GM23248 (cell line): ENCODE data around the gene THOC5. TPM values are rescaled to one million over a fixed set of nuclear protein-coding genes. Genes with fewer than 3 reads are reported as not detected.

ENCODE experiments used
- DNase-seq: peaks from one replicate; pipeline ENCODE4 v3.0.0-alpha.2; 2015
- H2AFZ ChIP-seq: fragments of 200-600 bp; sonication (generic); 2 replicates; pipeline ENCODE4 v1.6.1; 2016; ENCODE audit warnings: antibody characterized with exemption
- H3F3A ChIP-seq: fragments of 200-600 bp; sonication (generic); 2 replicates; pipeline ENCODE4 v1.6.1; 2016; ENCODE audit warnings: mild to moderate bottlenecking, antibody characterized with exemption, mixed run types; ENCODE audit not compliant: insufficient read depth
- H3K27ac ChIP-seq: fragments of 200-600 bp; sonication (generic); 2 replicates; pipeline ENCODE4 v1.5.1; 2016; ENCODE audit warnings: mild to moderate bottlenecking
- H3K27me3 ChIP-seq: fragments of 200-600 bp; sonication (generic); replicated peaks from 2 replicates; pipeline ENCODE4 v1.6.1; 2016; ENCODE audit warnings: mild to moderate bottlenecking; ENCODE audit not compliant: insufficient read depth
- H3K36me3 ChIP-seq: fragments of 200-600 bp; sonication (generic); 2 replicates; pipeline ENCODE4 v1.6.1; 2016; ENCODE audit warnings: low read depth, mild to moderate bottlenecking
- H3K4me1 ChIP-seq: fragments of 200-600 bp; sonication (generic); 2 replicates; pipeline ENCODE4 v1.6.1; 2016; ENCODE audit warnings: mild to moderate bottlenecking; ENCODE audit not compliant: insufficient read depth
- H3K4me2 ChIP-seq: fragments of 200-600 bp; sonication (generic); one replicate; pipeline ENCODE4 v1.6.1; 2016; ENCODE audit warnings: mild to moderate bottlenecking; ENCODE audit not compliant: unreplicated experiment
- H3K4me3 ChIP-seq: fragments of 200-600 bp; sonication (generic); 2 replicates; pipeline ENCODE4 v1.5.1; 2016; ENCODE audit warnings: mild to moderate bottlenecking
- H3K79me2 ChIP-seq: fragments of 200-600 bp; sonication (generic); 2 replicates; pipeline ENCODE4 v1.6.1; 2016; ENCODE audit warnings: mild to moderate bottlenecking; ENCODE audit not compliant: insufficient read depth
- H3K9ac ChIP-seq: fragments of 200-600 bp; sonication (generic); 2 replicates; pipeline ENCODE4 v1.6.1; 2016; ENCODE audit warnings: mild to moderate bottlenecking
- H3K9me2 ChIP-seq: fragments of 200-600 bp; sonication (generic); 2 replicates; pipeline ENCODE4 v1.6.1; 2016; ENCODE audit warnings: mixed run types, mild to moderate bottlenecking, moderate library complexity; ENCODE audit not compliant: insufficient read depth
- H3K9me3 ChIP-seq: fragments of 200-600 bp; sonication (generic); one replicate; pipeline ENCODE4 v1.6.1; 2017; ENCODE audit warnings: low read depth
- H4K20me1 ChIP-seq: fragments of 200-600 bp; sonication (generic); 2 replicates; pipeline ENCODE4 v1.6.0; 2016; ENCODE audit not compliant: insufficient read depth
- EZH2 ChIP-seq: fragments of 200-600 bp; sonication (generic); IDR thresholded peaks from 2 replicates; pipeline ENCODE4 v1.6.1; 2018; ENCODE audit warnings: antibody characterized with exemption, mild to moderate bottlenecking; ENCODE audit not compliant: insufficient read depth, poor library complexity, severe bottlenecking
- EZH2phosphoT487 ChIP-seq: fragments of 200-600 bp; sonication (generic); IDR thresholded peaks from 2 replicates; pipeline ENCODE4 v1.6.1; 2018; ENCODE audit warnings: antibody characterized with exemption, moderate library complexity, mild to moderate bottlenecking, low read depth; ENCODE audit not compliant: insufficient read depth
- WGBS, 2 experiments: methylation state at CpG; one replicate each; pipeline ENCODE4 v1.1.6; 2015 to 2017; ENCODE audit warnings: low lambda C conversion rate in 2 of 2, low coverage in 1 of 2; ENCODE audit errors: missing lambda C conversion rate in 2 of 2; 5-methylcytosine and 5-hydroxymethylcytosine counted together
- in situ Hi-C: fragments of 300-500 bp; cut with MboI; formaldehyde crosslinking; loops from 2 replicates; pipeline ENCODE4 v1.15.0; 2020
- polyA plus RNA-seq: library from polyadenylated mRNA; unstranded; fragments of >200 nt; fragmentation: Nextera tagmentation; extraction: Ambion mirVana; gene quantifications from 2 replicates; pipeline ENCODE4 v1.2.1, GENCODE V29; 2016
- total RNA-seq: library from RNA; depleted of rRNA; stranded (reverse); fragments of >200 nt; shearing (Covaris generic); gene quantifications from 2 replicates; pipeline ENCODE4 v1.2.3, GENCODE V29; 2014

THOC5 gene
- total and polyA plus RNA-seq, 2 experiments from 2014 or later: 46.9 to 61.7 TPM

- Histone ChIP-seq H4K20me1 (no peaks in the 10 kb centered on the region), H3K9ac (no peak overlapping the region), H3K4me3 (no peak overlapping the region), H3K9me2 (no peaks in the 10 kb centered on the region), H3K27me3 (no peaks in the 10 kb centered on the region), H3K79me2 (no peaks in the 10 kb centered on the region), H3K27ac (no peak overlapping the region), H3F3A (no peaks in the 10 kb centered on the region), H3K4me2 (no peak overlapping the region), H3K36me3 (no peaks in the 10 kb centered on the region), H3K4me1 (no peaks in the 10 kb centered on the region), H3K9me3 (no peaks in the 10 kb centered on the region), H2AFZ (no peak overlapping the region)
- 88% methylated on average over 7 of the region's 7 CpGs for WGBS, 2 experiments
- TF ChIP-seq EZH2: no peak
- DNase-seq: no peak
- in situ Hi-C loops: loop anchor here (25.0 kb wide), 1 partner anchor 101 kb away; no protein-coding TSS in a partner anchor
Observed at GRCh38 chr22:29463629-29464028, 89.9 kb downstream of the THOC5 start.

DNA sequence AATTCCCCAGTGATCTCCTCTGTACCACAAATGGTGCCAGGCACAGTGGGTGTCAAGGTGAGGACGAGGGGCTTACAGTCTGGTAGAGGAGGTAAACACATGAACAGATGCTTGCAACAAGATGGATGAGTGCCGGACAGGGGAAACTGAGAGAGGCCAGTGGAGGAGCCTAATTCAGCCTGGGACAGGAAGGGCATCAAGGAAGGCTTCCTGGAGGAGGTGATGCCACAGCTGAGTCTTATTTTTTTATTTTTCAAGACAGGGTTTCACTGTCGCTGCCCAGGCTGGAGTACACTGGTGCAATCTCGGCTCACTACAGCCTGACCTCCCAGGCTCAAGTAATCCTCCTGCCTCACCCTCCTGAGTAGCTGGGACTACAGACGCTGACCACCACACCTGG lies 92.3 kb downstream of the THOC5 start:
- no peaks in the 10 kb centered on the region for H3F3A ChIP-seq
- H3K4me2 ChIP-seq: no peak overlapping the region
- no peak overlapping the region for H3K9ac ChIP-seq
- H4K20me1 ChIP-seq: no peaks in the 10 kb centered on the region
- DNase-seq: no peak
- 78 to 80% methylated on average over 5 of the region's 5 CpGs for WGBS, 2 experiments
- no peaks in the 10 kb centered on the region for H3K9me3 ChIP-seq
- no peaks in the 10 kb centered on the region for H3K27me3 ChIP-seq
- H3K36me3 ChIP-seq: no peaks in the 10 kb centered on the region
- H3K4me3 ChIP-seq: no peak overlapping the region
- no peak for TF ChIP-seq EZH2phosphoT487
- no peak for TF ChIP-seq EZH2
- in situ Hi-C loops: loop anchor here (25.0 kb wide), 1 partner anchor 99 kb away; no protein-coding TSS in a partner anchor
- no peak overlapping the region for H3K27ac ChIP-seq
- no peaks in the 10 kb centered on the region for H3K4me1 ChIP-seq
- H3K9me2 ChIP-seq: no peaks in the 10 kb centered on the region
- H3K79me2 ChIP-seq: no peaks in the 10 kb centered on the region
- no peak overlapping the region for H2AFZ ChIP-seq

DNA sequence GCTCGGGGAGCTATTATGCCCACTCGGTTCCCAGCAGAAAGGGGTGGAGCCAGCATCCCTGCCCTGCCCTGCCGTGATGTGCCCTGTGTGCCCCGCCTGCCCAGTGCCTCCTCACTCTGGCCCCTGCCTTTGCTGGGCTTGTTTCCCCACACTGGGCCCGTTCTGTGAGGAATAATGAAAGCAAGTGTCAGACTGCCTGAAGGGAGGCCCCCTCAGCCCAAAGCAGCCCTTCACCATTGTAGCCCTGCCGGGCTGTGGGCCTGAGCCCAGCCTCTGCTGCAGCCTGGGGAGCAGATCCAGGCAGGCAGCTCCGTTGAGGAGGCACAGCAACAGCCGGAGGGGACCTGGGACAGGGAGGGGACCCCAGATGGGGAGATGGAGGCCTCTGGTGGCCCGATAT lies 93.8 kb downstream of the THOC5 start:
- Histone ChIP-seq H3K4me1 (no peaks in the 10 kb centered on the region), H3K4me2 (no peak overlapping the region), H3K27me3 (no peaks in the 10 kb centered on the region), H2AFZ (no peak overlapping the region), H3F3A (no peaks in the 10 kb centered on the region), H3K9me3 (no peaks in the 10 kb centered on the region), H3K27ac (no peak overlapping the region), H3K4me3 (no peak overlapping the region), H3K36me3 (no peaks in the 10 kb centered on the region), H3K9me2 (no peaks in the 10 kb centered on the region), H4K20me1 (no peaks in the 10 kb centered on the region), H3K9ac (no peak overlapping the region), H3K79me2 (no peaks in the 10 kb centered on the region)
- no peak for DNase-seq
- in situ Hi-C loops: loop anchor here (25.0 kb wide), 1 partner anchor 97 kb away; no protein-coding TSS in a partner anchor
- whole genome bisulfite sequencing, 2 experiments: 68 to 79% methylated on average over 9 of the region's 9 CpGs
- TF ChIP-seq EZH2phosphoT487 (no peak), EZH2 (no peak)

GRCh38 chr22:29458551-29458950 lies 95.0 kb downstream of the THOC5 start:
- Histone ChIP-seq H3K36me3 (no peaks in the 10 kb centered on the region), H2AFZ (no peak overlapping the region), H3K27ac (no peak overlapping the region), H3K4me2 (no peak overlapping the region), H3K4me1 (no peaks in the 10 kb centered on the region), H3K79me2 (no peaks in the 10 kb centered on the region), H3K9me2 (no peaks in the 10 kb centered on the region), H3K9ac (no peak overlapping the region), H3K9me3 (no peaks in the 10 kb centered on the region), H3K27me3 (no peaks in the 10 kb centered on the region), H3F3A (no peaks in the 10 kb centered on the region), H3K4me3 (no peak overlapping the region), H4K20me1 (no peaks in the 10 kb centered on the region)
- no peak for TF ChIP-seq EZH2
- no peak for TF ChIP-seq EZH2phosphoT487
- no peak for DNase-seq
- in situ Hi-C loops: loop anchor here (25.0 kb wide), 1 partner anchor 96 kb away; no protein-coding TSS in a partner anchor

GRCh38 chr22:29457730-29458129 lies 95.8 kb downstream of the THOC5 start:
- Histone ChIP-seq H3K36me3 (no peaks in the 10 kb centered on the region), H4K20me1 (no peaks in the 10 kb centered on the region), H3K79me2 (no peaks in the 10 kb centered on the region), H3K27ac (no peak overlapping the region), H3K4me2 (no peak overlapping the region), H3K9me2 (no peaks in the 10 kb centered on the region), H3K9me3 (no peaks in the 10 kb centered on the region), H3K4me1 (no peaks in the 10 kb centered on the region), H3F3A (no peaks in the 10 kb centered on the region), H3K27me3 (no peaks in the 10 kb centered on the region), H3K9ac (no peak overlapping the region), H2AFZ (no peak overlapping the region), H3K4me3 (no peak overlapping the region)
- TF ChIP-seq EZH2phosphoT487: no peak
- TF ChIP-seq EZH2: no peak
- in situ Hi-C loops: loop anchor here (25.0 kb wide), 1 partner anchor 95 kb away; no protein-coding TSS in a partner anchor
- WGBS, 2 experiments: 35 to 41% methylated on average over 4 of the region's 4 CpGs
- peak; percentile 54 for DNase-seq
